Sigmoid colon (tissue), 4 donors: Measurements from ENCODE around the gene CX3CL1.
"Not testable (repeated sequence)": the region's sequence is repeated elsewhere in the genome, so short reads cannot be mapped to it uniquely, and the experiment has no call there.

Experiments
- EP300 ChIP-seq, 4 donors: sonication (generic); formaldehyde crosslinking; IDR thresholded peaks; one replicate each; pipeline ENCODE4 v1.6.1; 2017; ENCODE audit warnings: antibody characterized with exemption in 4 of 4
- POLR2A ChIP-seq, 2 donors: fragments of 450-650 bp; IDR thresholded peaks; one replicate each; pipeline ENCODE4 v1.6.1; 2016; ENCODE audit warnings: antibody characterized with exemption in 2 of 2, mild to moderate bottlenecking in 2 of 2, moderate library complexity in 2 of 2
- POLR2AphosphoS5 ChIP-seq, 4 donors: sonication (generic); formaldehyde crosslinking; IDR thresholded peaks; one replicate each; pipeline ENCODE4 v1.6.1; 2017; ENCODE audit warnings: antibody characterized with exemption in 4 of 4
- TF ChIP-seq, protein P1 (sequence below), 4 experiments: fragments of 450-650 bp in 3 of 4; fragments of 200-600 bp in 1 of 4; IDR thresholded peaks; one replicate each; pipeline ENCODE4 v1.5.1; 2016 to 2019; ENCODE audit warnings: antibody characterized with exemption in 4 of 4, mild to moderate bottlenecking in 3 of 4, moderate library complexity in 2 of 4

DNA sequence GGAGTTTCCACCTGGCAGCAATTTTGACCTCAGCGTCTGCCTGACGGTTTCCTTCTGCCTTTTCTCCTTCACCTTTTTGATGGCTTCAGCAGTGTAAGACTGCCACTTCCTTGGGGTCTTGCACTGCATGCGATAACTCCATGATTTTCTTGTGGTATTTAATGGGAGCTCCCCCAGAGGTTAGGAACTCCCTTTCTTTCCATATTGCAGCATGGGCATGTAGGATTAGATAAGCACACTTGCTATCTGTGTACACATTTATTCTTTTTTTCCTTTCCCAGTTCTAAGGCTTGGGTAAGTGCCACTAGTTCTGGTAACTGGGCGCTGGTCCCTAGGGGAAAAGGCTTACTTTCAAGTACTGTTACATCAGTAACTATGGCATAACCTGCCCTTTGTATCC lies 25.2 kb downstream of the CX3CL1 start:
- TF ChIP-seq, protein P1, sequence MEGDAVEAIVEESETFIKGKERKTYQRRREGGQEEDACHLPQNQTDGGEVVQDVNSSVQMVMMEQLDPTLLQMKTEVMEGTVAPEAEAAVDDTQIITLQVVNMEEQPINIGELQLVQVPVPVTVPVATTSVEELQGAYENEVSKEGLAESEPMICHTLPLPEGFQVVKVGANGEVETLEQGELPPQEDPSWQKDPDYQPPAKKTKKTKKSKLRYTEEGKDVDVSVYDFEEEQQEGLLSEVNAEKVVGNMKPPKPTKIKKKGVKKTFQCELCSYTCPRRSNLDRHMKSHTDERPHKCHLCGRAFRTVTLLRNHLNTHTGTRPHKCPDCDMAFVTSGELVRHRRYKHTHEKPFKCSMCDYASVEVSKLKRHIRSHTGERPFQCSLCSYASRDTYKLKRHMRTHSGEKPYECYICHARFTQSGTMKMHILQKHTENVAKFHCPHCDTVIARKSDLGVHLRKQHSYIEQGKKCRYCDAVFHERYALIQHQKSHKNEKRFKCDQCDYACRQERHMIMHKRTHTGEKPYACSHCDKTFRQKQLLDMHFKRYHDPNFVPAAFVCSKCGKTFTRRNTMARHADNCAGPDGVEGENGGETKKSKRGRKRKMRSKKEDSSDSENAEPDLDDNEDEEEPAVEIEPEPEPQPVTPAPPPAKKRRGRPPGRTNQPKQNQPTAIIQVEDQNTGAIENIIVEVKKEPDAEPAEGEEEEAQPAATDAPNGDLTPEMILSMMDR (IDR thresholded peaks at IDR 0.05): not testable (repeated sequence)
- not testable (repeated sequence) for TF ChIP-seq POLR2A, EP300, POLR2AphosphoS5 (IDR thresholded peaks at IDR 0.05)
